HG02798 (cell line): Measurements from ENCODE around the gene PRR27.

Source experiments
- ATAC-seq: cut with Tn5 transposase; IDR thresholded peaks from one replicate; pipeline ENCODE4 v1.9.1; 2021; ENCODE audit warnings: mild to moderate bottlenecking; ENCODE audit not compliant: unreplicated experiment, poor library complexity

PRR27 gene

GRCh38 chr4:70153937-70154336 lies at the start of gene PRR27:
TSS of gene PRR27 (plus strand) at chr4:70154237. CDS start at chr4:70154376, 139 bp downstream.
- no peak for ATAC-seq

GRCh38 chr4:70110917-70111316 lies 43.1 kb upstream of the PRR27 start:
- ATAC-seq = no peak

GRCh38 chr4:70113656-70114055 lies 40.4 kb upstream of the PRR27 start:
- ATAC-seq = no peak

GRCh38 chr4:70114096-70114495 lies 39.9 kb upstream of the PRR27 start:
- no peak for ATAC-seq

GRCh38 chr4:70120323-70120722 lies 33.7 kb upstream of the PRR27 start:
- no peak for ATAC-seq

GRCh38 chr4:70133473-70133872 lies 20.6 kb upstream of the PRR27 start:
- no peak for ATAC-seq

- ATAC-seq = no peak
Measured at GRCh38 chr4:70138751-70139150, 15.3 kb upstream of the PRR27 start.

GRCh38 chr4:70151271-70151670 lies 2.8 kb upstream of the PRR27 start:
- no peak for ATAC-seq

- no peak for ATAC-seq
Measured at GRCh38 chr4:70152088-70152487, 1.9 kb upstream of the PRR27 start.

- no peak for ATAC-seq
Measured at GRCh38 chr4:70158576-70158975, 4.5 kb downstream of the PRR27 start.

GRCh38 chr4:70177090-70177489 lies 23.1 kb downstream of the PRR27 start:
- ATAC-seq = no peak

- ATAC-seq = no peak
Measured at GRCh38 chr4:70178075-70178660, 24.1 kb downstream of the PRR27 start.

- ATAC-seq = no peak
Measured at GRCh38 chr4:70179811-70180210, 25.8 kb downstream of the PRR27 start.

GRCh38 chr4:70181864-70182263 lies 27.8 kb downstream of the PRR27 start:
- no peak for ATAC-seq

GRCh38 chr4:70182517-70183167 lies 28.6 kb downstream of the PRR27 start:
- no peak for ATAC-seq

GRCh38 chr4:70183168-70183939 lies 29.3 kb downstream of the PRR27 start:
- ATAC-seq = peak; percentile 76

- ATAC-seq = no peak
Measured at GRCh38 chr4:70183940-70184246, 29.9 kb downstream of the PRR27 start.

- ATAC-seq = no peak
Measured at GRCh38 chr4:70187216-70187615, 33.2 kb downstream of the PRR27 start.

- ATAC-seq = no peak
Measured at GRCh38 chr4:70190579-70190978, 36.5 kb downstream of the PRR27 start.

GRCh38 chr4:70191647-70192046 lies 37.6 kb downstream of the PRR27 start:
- ATAC-seq = no peak

GRCh38 chr4:70192895-70193294 lies 38.9 kb downstream of the PRR27 start:
- no peak for ATAC-seq

- ATAC-seq = no peak
Measured at GRCh38 chr4:70195425-70195824, 41.4 kb downstream of the PRR27 start, which contains the start of gene ODAM. TSS of gene ODAM (plus strand) at chr4:70195725. CDS start at chr4:70196544, 819 bp downstream.
